Activated CD4-positive, alpha-beta memory T cell treated with anti-CD3 and anti-CD28 coated beads for 36 hours (primary cell): Measurements from ENCODE around the gene METAP1D. TPM values are rescaled to one million over a fixed set of nuclear protein-coding genes. Genes with fewer than 3 reads are reported as not detected.
"Not testable (repeated sequence)": the region's sequence is repeated elsewhere in the genome, so short reads cannot be mapped to it uniquely, and the experiment has no call there.

Experiments
- CTCF ChIA-PET: fragments of 350-600 bp; sonication (Branson Sonifier 250); formaldehyde crosslinking; loops from one replicate; lab custom pipeline; 2021; ENCODE audit warnings: antibody characterized with exemption, inconsistent platforms; lab: Charles Lee
- POLR2A ChIA-PET: fragments of 350-600 bp; sonication (Branson Sonifier 250); formaldehyde crosslinking; loops from one replicate; lab custom pipeline; 2021; ENCODE audit warnings: antibody characterized with exemption; lab: Charles Lee
- DNase-seq: peaks from one replicate; pipeline ENCODE4 v3.0.0-alpha.2; 2020
- H3K27ac Mint-ChIP-seq: one replicate; pipeline ENCODE4 v1.8.0; 2021; ENCODE audit warnings: mixed read lengths
- H3K27me3 Mint-ChIP-seq: one replicate; pipeline ENCODE4 v1.8.0; 2021; ENCODE audit warnings: mixed read lengths
- H3K36me3 Mint-ChIP-seq: one replicate; pipeline ENCODE4 v1.8.0; 2021; ENCODE audit warnings: mixed read lengths
- H3K4me1 Mint-ChIP-seq: one replicate; pipeline ENCODE4 v1.8.0; 2021; ENCODE audit warnings: low read depth, mixed read lengths
- H3K4me3 Mint-ChIP-seq: one replicate; pipeline ENCODE4 v1.8.0; 2021; ENCODE audit warnings: mild to moderate bottlenecking, mixed read lengths
- H3K9me3 Mint-ChIP-seq: one replicate; pipeline ENCODE4 v1.8.0; 2021; ENCODE audit warnings: mixed read lengths
- intact Hi-C: fragments of 100-400 bp; cut with micrococcal nuclease; formaldehyde crosslinking; loops from one replicate; pipeline ENCODE4 v1.15.1; 2023
- total RNA-seq, 2 experiments: library from RNA; stranded (reverse); gene quantifications; one replicate each; pipeline ENCODE4 v1.2.3, GENCODE V29; 2021

METAP1D gene
- total RNA-seq, 2 experiments from 2014 or later = 3.4 to 3.9 TPM

GRCh38 chr2:172053486-172053885 lies 53.7 kb downstream of the METAP1D start:
- no peaks in the 10 kb centered on the region for H3K27me3 Mint-ChIP-seq
- no peak for DNase-seq
- no peaks in the 10 kb centered on the region for H3K9me3 Mint-ChIP-seq
- CTCF ChIA-PET = no interaction called here
- intact Hi-C loops = no loop called here
- H3K4me1 Mint-ChIP-seq = no peaks in the 10 kb centered on the region
- no peak overlapping the region for H3K4me3 Mint-ChIP-seq
- H3K36me3 Mint-ChIP-seq = no peaks in the 10 kb centered on the region
- POLR2A ChIA-PET = no interaction called here
- H3K27ac Mint-ChIP-seq = no peak overlapping the region

DNA sequence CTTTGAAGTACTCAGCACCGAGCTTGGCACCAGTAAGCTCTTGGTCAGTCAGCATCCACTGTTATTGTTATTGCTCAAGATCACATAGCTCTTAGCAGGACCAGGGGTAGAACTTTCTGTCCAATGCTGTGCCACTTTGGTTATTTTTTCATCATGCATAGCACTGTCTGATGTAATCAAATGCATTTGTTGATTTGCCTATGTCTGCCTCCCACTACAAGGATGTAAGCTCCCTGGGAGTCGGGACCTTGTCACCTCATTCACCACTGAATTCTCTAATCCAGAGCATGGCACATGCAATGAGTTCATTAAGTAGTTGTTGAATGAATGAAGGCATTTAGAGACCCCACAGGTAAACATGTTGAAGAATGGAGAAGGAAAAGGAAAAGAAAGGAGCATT lies 56.5 kb downstream of the METAP1D start:
- H3K36me3 Mint-ChIP-seq = no peaks in the 10 kb centered on the region
- no peaks in the 10 kb centered on the region for H3K4me1 Mint-ChIP-seq
- ChIA-PET POLR2A (no interaction called here), CTCF (interaction anchor here (1.5 kb wide), 1 partner anchor 71 kb away, joined by 4 read pairs; no protein-coding TSS in a partner anchor)
- no peaks in the 10 kb centered on the region for H3K9me3 Mint-ChIP-seq
- intact Hi-C loops = no loop called here
- H3K27ac Mint-ChIP-seq = no peak overlapping the region
- DNase-seq = no peak
- no peak overlapping the region for H3K4me3 Mint-ChIP-seq
- no peaks in the 10 kb centered on the region for H3K27me3 Mint-ChIP-seq

GRCh38 chr2:172058660-172059059 lies 58.9 kb downstream of the METAP1D start:
- intact Hi-C loops = no loop called here
- Mint-ChIP-seq H3K36me3 (peaks cover 6% of the 10 kb centered on the region), H3K9me3 (no peaks in the 10 kb centered on the region), H3K4me3 (no peak overlapping the region), H3K27me3 (no peaks in the 10 kb centered on the region), H3K4me1 (no peaks in the 10 kb centered on the region), H3K27ac (no peak overlapping the region)
- CTCF ChIA-PET = no interaction called here
- POLR2A ChIA-PET = no interaction called here
- DNase-seq = no peak

DNA sequence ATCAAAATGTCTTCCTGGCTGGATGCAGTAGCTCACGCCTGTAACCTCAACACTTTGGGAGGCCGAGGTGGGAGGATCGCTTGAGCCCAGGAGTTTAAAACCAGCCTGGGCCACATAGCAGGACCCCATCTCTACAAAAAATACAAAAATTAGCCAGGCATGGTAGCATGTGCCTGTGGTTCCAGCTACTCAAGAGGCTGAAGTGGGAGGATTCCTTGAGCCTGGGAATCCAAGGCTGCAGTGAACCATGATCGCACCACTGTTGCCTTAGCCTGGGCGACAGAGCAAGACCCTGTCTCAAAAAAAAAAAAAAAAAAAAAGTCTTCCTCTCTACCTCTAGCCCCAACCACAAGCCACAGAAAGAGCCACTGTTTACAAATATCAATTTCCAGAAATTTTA lies 60.4 kb downstream of the METAP1D start:
- DNase-seq, H3K27me3 Mint-ChIP-seq, H3K9me3 Mint-ChIP-seq, H3K4me3 Mint-ChIP-seq, intact Hi-C loops, H3K27ac Mint-ChIP-seq, H3K36me3 Mint-ChIP-seq, H3K4me1 Mint-ChIP-seq: not testable (repeated sequence)
- POLR2A ChIA-PET = interaction anchor here (0.6 kb wide), 1 partner anchor 482 kb away, joined by 5 read pairs; no protein-coding TSS in a partner anchor
- CTCF ChIA-PET = interaction anchor here (0.7 kb wide), 1 partner anchor 406 kb away, joined by 3 read pairs; no protein-coding TSS in a partner anchor

- DNase-seq = no peak
- Mint-ChIP-seq H3K36me3 (peaks cover 10% of the 10 kb centered on the region), H3K27ac (no peak overlapping the region), H3K4me1 (no peaks in the 10 kb centered on the region), H3K9me3 (no peaks in the 10 kb centered on the region), H3K27me3 (no peaks in the 10 kb centered on the region), H3K4me3 (no peak overlapping the region)
- ChIA-PET POLR2A (no interaction called here), CTCF (interaction anchor here (1.0 kb wide), 1 partner anchor 12 kb away, joined by 3 read pairs; no protein-coding TSS in a partner anchor)
- intact Hi-C loops = no loop called here
These were observed 62.8 kb downstream of the METAP1D start for GRCh38 chr2:172062402-172063004.

DNA sequence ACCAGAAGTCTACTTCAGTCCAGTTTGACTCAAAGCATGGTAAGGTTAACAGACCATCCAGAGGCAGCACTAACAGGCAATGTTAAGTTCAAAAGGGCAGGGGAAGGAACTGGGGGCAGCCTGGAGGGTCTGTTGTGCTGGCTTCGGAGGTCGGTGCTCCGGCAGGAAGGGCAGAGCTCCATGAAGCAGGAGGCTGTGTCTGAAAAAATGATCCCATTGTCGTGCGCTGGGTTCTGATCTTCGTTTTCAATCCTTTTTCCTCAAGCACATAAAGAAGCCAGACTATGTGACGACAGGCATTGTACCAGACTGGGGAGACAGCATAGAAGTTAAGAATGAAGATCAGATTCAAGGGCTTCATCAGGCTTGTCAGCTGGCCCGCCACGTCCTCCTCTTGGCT lies 63.7 kb downstream of the METAP1D start:
- Mint-ChIP-seq H3K27me3 (no peaks in the 10 kb centered on the region), H3K4me3 (no peak overlapping the region), H3K9me3 (no peaks in the 10 kb centered on the region), H3K36me3 (peaks cover 10% of the 10 kb centered on the region), H3K27ac (no peak overlapping the region), H3K4me1 (no peaks in the 10 kb centered on the region)
- ChIA-PET CTCF (interaction anchor here (1.0 kb wide), 1 partner anchor 13 kb away, joined by 3 read pairs; no protein-coding TSS in a partner anchor), POLR2A (no interaction called here)
- intact Hi-C loops = no loop called here
- DNase-seq = no peak

- DNase-seq = no peak
- H3K27me3 Mint-ChIP-seq = no peaks in the 10 kb centered on the region
- H3K4me3 Mint-ChIP-seq = no peak overlapping the region
- CTCF ChIA-PET = no interaction called here
- POLR2A ChIA-PET = no interaction called here
- H3K9me3 Mint-ChIP-seq = no peaks in the 10 kb centered on the region
- no peaks in the 10 kb centered on the region for H3K4me1 Mint-ChIP-seq
- H3K27ac Mint-ChIP-seq = no peak overlapping the region
- peaks cover 13% of the 10 kb centered on the region for H3K36me3 Mint-ChIP-seq
- intact Hi-C loops = no loop called here
These were observed 65.4 kb downstream of the METAP1D start for GRCh38 chr2:172065111-172065510.

- Mint-ChIP-seq H3K27me3 (no peaks in the 10 kb centered on the region), H3K9me3 (no peaks in the 10 kb centered on the region), H3K27ac (no peak overlapping the region), H3K4me1 (no peaks in the 10 kb centered on the region), H3K4me3 (no peak overlapping the region), H3K36me3 (peaks cover 14% of the 10 kb centered on the region)
- intact Hi-C loops = no loop called here
- POLR2A ChIA-PET = no interaction called here
- CTCF ChIA-PET = no interaction called here
- no peak for DNase-seq
These were observed 66.7 kb downstream of the METAP1D start for GRCh38 chr2:172066394-172066886.

- H3K4me1 Mint-ChIP-seq, DNase-seq, intact Hi-C loops, H3K27ac Mint-ChIP-seq, H3K4me3 Mint-ChIP-seq, POLR2A ChIA-PET, CTCF ChIA-PET, H3K9me3 Mint-ChIP-seq, H3K27me3 Mint-ChIP-seq: not testable (repeated sequence)
- H3K36me3 Mint-ChIP-seq = peaks cover 16% of the 10 kb centered on the region
These were observed 68.2 kb downstream of the METAP1D start for GRCh38 chr2:172067905-172068304.

- no peak for DNase-seq
- CTCF ChIA-PET = no interaction called here
- Mint-ChIP-seq H3K4me3 (no peak overlapping the region), H3K36me3 (peaks cover 13% of the 10 kb centered on the region), H3K27ac (no peak overlapping the region), H3K9me3 (no peaks in the 10 kb centered on the region), H3K4me1 (no peaks in the 10 kb centered on the region), H3K27me3 (peaks cover 2% of the 10 kb centered on the region)
- intact Hi-C loops = no loop called here
- POLR2A ChIA-PET = no interaction called here
These were observed 71.2 kb downstream of the METAP1D start for GRCh38 chr2:172070936-172071335.

GRCh38 chr2:172072303-172072702 lies 72.5 kb downstream of the METAP1D start:
- peaks cover 5% of the 10 kb centered on the region for H3K27me3 Mint-ChIP-seq
- no peak for DNase-seq
- H3K4me3 Mint-ChIP-seq = no peak overlapping the region
- intact Hi-C loops = no loop called here
- no peak overlapping the region for H3K27ac Mint-ChIP-seq
- POLR2A ChIA-PET = no interaction called here
- H3K36me3 Mint-ChIP-seq = peaks cover 11% of the 10 kb centered on the region
- H3K9me3 Mint-ChIP-seq = no peaks in the 10 kb centered on the region
- H3K4me1 Mint-ChIP-seq = no peaks in the 10 kb centered on the region
- CTCF ChIA-PET = interaction anchor here (0.6 kb wide), 1 partner anchor 352 kb away, joined by 3 read pairs; no protein-coding TSS in a partner anchor

DNA sequence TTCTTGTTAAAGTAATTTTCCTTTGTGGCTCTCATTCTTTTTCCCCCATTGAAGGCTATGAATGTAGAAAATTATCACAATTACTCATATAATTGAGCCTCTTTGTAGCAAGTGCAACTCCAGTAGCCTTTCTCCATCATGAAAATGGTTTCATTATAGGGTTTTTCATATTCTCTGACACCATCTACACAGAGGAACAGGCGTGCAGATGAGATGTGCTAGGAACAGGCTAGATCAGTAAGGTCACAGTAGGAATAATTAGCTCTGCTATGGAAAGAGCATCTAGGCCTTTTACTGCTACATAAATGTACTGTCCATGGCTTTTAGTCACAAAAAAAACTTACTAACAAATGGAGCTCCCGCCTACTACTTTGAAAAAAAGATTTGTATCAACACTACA lies 73.0 kb downstream of the METAP1D start:
- Mint-ChIP-seq H3K4me1 (no peaks in the 10 kb centered on the region), H3K36me3 (peaks cover 11% of the 10 kb centered on the region), H3K4me3 (no peak overlapping the region), H3K9me3 (no peaks in the 10 kb centered on the region), H3K27ac (no peak overlapping the region), H3K27me3 (peaks cover 5% of the 10 kb centered on the region)
- ChIA-PET CTCF (interaction anchor here (0.6 kb wide), 1 partner anchor 352 kb away, joined by 3 read pairs; no protein-coding TSS in a partner anchor), POLR2A (no interaction called here)
- intact Hi-C loops = no loop called here
- no peak for DNase-seq

- POLR2A ChIA-PET = no interaction called here
- Mint-ChIP-seq H3K36me3 (peaks cover 11% of the 10 kb centered on the region), H3K9me3 (no peaks in the 10 kb centered on the region), H3K27ac (no peak overlapping the region), H3K27me3 (peaks cover 10% of the 10 kb centered on the region), H3K4me1 (no peaks in the 10 kb centered on the region), H3K4me3 (no peak overlapping the region)
- CTCF ChIA-PET = no interaction called here
- intact Hi-C loops = no loop called here
- no peak for DNase-seq
These were observed 73.8 kb downstream of the METAP1D start for GRCh38 chr2:172073518-172073917.
